HFFc6 (cell line): ENCODE data around the gene RGS11. TPM values are rescaled to one million over a fixed set of nuclear protein-coding genes. Genes with fewer than 3 reads are reported as not detected.
A peak's percentile ranks its signal among the peaks of the same experiment; 100 is the strongest.

ENCODE experiments used
- DNase-seq: peaks from one replicate; pipeline ENCODE4 v3.0.0-alpha.2; 2018
- H3K27ac Mint-ChIP-seq: 2 replicates; pipeline ENCODE4 v1.8.0; 2020; ENCODE audit warnings: mild to moderate bottlenecking, mixed read lengths
- H3K27me3 Mint-ChIP-seq: 2 replicates; pipeline ENCODE4 v1.8.0; 2021; ENCODE audit warnings: mild to moderate bottlenecking, moderate library complexity, mixed read lengths; ENCODE audit not compliant: insufficient read depth
- H3K36me3 Mint-ChIP-seq: 2 replicates; pipeline ENCODE4 v1.8.0; 2021; ENCODE audit warnings: low read depth, mixed read lengths
- H3K4me1 Mint-ChIP-seq: 2 replicates; pipeline ENCODE4 v1.8.0; 2020; ENCODE audit warnings: low read depth, mixed read lengths
- H3K4me3 Mint-ChIP-seq: 2 replicates; pipeline ENCODE4 v1.8.0; 2020; ENCODE audit warnings: mild to moderate bottlenecking, moderate library complexity, mixed read lengths
- H3K9me3 Mint-ChIP-seq: 2 replicates; pipeline ENCODE4 v1.8.0; 2020; ENCODE audit warnings: mild to moderate bottlenecking, mixed read lengths
- long read RNA-seq: library from polyadenylated mRNA; unstranded; transcript quantifications from one replicate; pipeline ENCODE4 v2.0.0, GENCODE V29; 2019
- total RNA-seq, 6 experiments: library from RNA; stranded (reverse); fragmentation: NEBNext Ultra II Directional; extraction: Animal tissue kit (Norgen Biotek cat#: 25700); gene quantifications; 2 replicates in 1 of 6; 3 replicates in 5 of 6; pipeline ENCODE4 v1.2.3, GENCODE V29; 2021
- TF ChIP-seq, protein P1 (sequence below): fragments of 200-600 bp; sonication (generic); IDR thresholded peaks from 2 replicates; pipeline ENCODE4 v1.5.0; 2021; ENCODE audit warnings: antibody characterized with exemption, mild to moderate bottlenecking

Gene RGS11
- total RNA-seq = 1 to 10 TPM; 1.5 to 3.5 (median 2.3) TPM
- long read RNA-seq = 0 reads

DNA sequence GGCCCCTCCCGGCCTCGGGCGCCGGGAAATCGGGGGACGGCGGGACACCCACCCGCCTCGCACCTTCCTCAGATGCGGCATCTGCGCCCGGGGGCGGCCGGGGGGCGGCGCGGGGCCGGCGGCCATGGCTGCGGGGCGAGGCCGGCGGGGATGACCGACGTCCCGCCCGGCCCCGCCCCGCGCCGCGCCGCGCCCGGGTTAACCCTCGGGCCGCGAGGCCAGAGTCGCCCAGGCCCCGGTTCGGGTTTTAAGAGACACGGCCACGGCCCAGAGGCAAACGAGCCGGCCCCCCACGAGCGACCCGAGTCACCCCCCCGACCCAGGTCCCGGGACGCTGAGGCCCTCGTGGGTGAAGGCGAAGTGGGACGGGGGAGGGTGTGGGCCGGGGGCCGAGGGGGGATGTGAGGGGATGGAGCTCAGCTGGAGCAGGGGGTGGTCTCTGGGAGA is at the start of gene RGS11:
TSS of gene RGS11 (minus strand) at position 159 of the 447 bp plus-strand sequence. CDS start at position 126, 33 bp downstream.
- peak within 1 kb of the TSS; percentile 63 for H3K4me3 Mint-ChIP-seq
- H3K36me3 Mint-ChIP-seq = no peaks in the 10 kb centered on the region
- no peaks in the 10 kb centered on the region for H3K9me3 Mint-ChIP-seq
- no peaks in the 10 kb centered on the region for H3K4me1 Mint-ChIP-seq
- no peak for DNase-seq
- peak within 1 kb of the TSS; percentile 9; the same call in 1 of the 2 replicates for H3K27ac Mint-ChIP-seq
- H3K27me3 Mint-ChIP-seq = peaks cover 5% of the 10 kb centered on the region
- TF ChIP-seq, protein P1, sequence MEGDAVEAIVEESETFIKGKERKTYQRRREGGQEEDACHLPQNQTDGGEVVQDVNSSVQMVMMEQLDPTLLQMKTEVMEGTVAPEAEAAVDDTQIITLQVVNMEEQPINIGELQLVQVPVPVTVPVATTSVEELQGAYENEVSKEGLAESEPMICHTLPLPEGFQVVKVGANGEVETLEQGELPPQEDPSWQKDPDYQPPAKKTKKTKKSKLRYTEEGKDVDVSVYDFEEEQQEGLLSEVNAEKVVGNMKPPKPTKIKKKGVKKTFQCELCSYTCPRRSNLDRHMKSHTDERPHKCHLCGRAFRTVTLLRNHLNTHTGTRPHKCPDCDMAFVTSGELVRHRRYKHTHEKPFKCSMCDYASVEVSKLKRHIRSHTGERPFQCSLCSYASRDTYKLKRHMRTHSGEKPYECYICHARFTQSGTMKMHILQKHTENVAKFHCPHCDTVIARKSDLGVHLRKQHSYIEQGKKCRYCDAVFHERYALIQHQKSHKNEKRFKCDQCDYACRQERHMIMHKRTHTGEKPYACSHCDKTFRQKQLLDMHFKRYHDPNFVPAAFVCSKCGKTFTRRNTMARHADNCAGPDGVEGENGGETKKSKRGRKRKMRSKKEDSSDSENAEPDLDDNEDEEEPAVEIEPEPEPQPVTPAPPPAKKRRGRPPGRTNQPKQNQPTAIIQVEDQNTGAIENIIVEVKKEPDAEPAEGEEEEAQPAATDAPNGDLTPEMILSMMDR = no peak

GRCh38 chr16:324451-325334 is 48.9 kb upstream of the RGS11 start:
- no peaks in the 10 kb centered on the region; the same call in 1 of the 2 replicates for H3K27me3 Mint-ChIP-seq
- TF ChIP-seq, protein P1 = no peak
- no peak for DNase-seq
- H3K36me3 Mint-ChIP-seq = no peaks in the 10 kb centered on the region
- H3K4me3 Mint-ChIP-seq = no peak overlapping the region
- H3K4me1 Mint-ChIP-seq = peaks cover 9% of the 10 kb centered on the region
- no peaks in the 10 kb centered on the region for H3K9me3 Mint-ChIP-seq
- H3K27ac Mint-ChIP-seq = no peak overlapping the region

DNA sequence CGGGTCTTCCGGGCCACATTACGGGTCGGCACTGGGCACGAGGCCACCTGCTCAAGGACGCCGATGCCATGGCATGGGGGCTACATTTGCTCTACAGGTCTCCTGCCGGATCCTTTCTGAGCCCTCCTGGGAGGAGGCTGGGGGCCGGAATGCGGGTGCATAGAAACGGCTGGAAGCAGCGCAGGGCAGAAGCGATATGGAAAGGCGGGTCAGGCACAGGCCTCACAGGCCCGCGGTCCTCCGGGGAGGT is 48.4 kb upstream of the RGS11 start:
- Mint-ChIP-seq H3K36me3 (0 out of 2 replicates have a peak, but pooled peaks cover 1% of the 10 kb centered on the region), H3K9me3 (no peaks in the 10 kb centered on the region), H3K27ac (no peak overlapping the region), H3K4me3 (no peak overlapping the region), H3K4me1 (peaks cover 9% of the 10 kb centered on the region), H3K27me3 (peaks cover under 1% of the 10 kb centered on the region)
- DNase-seq = no peak
- TF ChIP-seq, protein P1 = no peak

DNA sequence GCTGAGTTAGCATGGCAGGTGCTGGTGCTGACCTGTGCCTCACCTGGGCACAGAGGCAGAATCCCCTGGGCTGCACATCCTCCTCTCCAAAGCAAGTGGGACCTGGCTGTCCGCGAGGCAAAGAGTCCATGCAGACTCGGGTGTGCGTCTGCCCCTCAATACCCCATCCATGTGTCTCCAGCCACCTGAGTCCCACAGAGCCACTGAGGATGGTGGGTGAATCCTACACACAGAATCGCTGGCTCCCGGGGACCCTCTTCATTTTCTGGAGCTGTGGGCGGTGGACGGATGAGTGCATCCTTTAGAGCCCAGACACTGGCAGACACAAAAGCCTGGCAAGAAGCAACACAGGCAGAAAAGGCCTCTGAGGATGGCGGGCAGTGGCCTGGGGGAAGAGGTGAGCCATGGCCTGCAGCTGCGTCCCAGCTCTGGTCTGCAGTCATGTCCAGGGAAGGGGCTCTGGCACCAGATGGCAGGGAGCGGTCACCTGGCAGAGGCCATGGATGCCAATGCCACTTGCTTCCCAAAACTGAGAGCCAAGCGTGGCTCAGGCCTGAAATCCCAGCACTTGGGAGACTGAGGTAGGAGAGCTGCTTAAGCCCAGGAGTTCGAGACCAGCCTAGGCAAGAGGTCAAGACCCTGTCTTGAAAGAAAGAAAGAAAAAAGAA is 46.9 kb upstream of the RGS11 start:
- Mint-ChIP-seq H3K4me1 (peaks cover 6% of the 10 kb centered on the region), H3K27me3 (peaks cover 2% of the 10 kb centered on the region), H3K9me3 (no peaks in the 10 kb centered on the region), H3K4me3 (no peak overlapping the region), H3K36me3 (0 out of 2 replicates have a peak, but pooled peaks cover 6% of the 10 kb centered on the region), H3K27ac (no peak overlapping the region)
- TF ChIP-seq, protein P1 = no peak
- DNase-seq = no peak

DNA sequence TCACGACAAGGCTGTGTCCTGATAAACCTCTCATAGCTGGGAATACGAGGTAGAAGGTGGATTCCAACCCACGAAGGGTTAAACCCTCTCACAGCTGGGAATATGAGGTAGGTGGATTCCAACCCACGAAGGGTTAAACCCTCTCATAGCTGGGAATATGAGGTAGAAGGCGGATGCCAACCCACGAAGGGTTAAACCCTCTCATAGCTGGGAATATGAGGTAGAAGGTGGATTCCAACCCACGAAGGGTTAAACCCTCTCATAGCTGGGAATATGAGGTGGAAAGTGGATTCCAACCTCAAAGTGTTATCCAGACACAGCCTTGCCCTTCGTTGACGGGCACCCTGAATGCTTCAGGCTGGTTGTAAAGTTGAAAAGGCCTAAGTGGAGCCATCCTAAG is 45.8 kb upstream of the RGS11 start:
- no peak overlapping the region for H3K27ac Mint-ChIP-seq
- H3K9me3 Mint-ChIP-seq = no peaks in the 10 kb centered on the region
- peaks cover 2% of the 10 kb centered on the region for H3K27me3 Mint-ChIP-seq
- H3K4me1 Mint-ChIP-seq = no peaks in the 10 kb centered on the region
- no peak overlapping the region for H3K4me3 Mint-ChIP-seq
- TF ChIP-seq, protein P1 = no peak
- H3K36me3 Mint-ChIP-seq = 0 out of 2 replicates have a peak, but pooled peaks cover 6% of the 10 kb centered on the region
- no peak for DNase-seq
